Measurements from ENCODE around the gene DIP2C.
"Not testable (repeated sequence)": the region's sequence is repeated elsewhere in the genome, so short reads cannot be mapped to it uniquely, and the experiment has no call there.

Gene DIP2C

DNA sequence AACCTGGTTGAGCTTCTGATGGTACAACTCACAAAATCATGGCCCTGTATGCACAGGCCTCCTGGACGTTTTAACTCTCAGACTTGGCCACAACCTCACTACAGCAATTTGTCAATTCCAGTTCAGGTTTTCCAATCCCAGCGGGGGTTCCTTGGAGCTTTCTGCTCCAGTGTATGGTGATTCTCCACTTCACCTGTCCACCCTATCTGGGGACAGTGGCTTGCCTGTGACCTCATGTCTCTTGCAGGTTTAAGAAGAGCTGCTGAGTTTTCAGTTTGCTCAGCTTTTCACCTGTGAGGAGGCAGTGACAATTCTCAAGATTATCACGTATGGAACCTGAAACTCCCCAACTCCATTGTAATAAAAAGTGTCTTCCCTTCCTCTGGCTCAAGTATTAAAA lies 254.1 kb downstream of the DIP2C start:
- DNase-seq: no peak

DNA sequence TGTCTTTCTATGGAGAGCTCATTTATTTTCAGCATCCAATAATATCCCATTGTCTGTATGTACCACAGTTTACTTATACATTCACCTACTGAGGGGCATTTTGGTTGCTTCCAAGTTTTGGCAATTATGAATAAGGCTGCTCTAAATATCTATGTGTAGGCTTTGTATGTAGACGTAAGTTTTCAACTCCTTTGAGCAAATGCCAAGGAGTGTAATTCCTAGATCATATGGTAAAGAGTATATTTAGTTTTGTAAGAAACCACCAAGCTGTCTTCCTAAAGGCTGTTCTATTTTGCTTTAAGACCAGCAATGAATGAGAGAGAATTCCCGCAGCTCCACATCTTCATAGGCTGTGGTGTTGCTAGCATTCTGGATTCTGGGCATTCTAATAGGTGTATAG lies 259.8 kb downstream of the DIP2C start:
- DNase-seq: no peak

DNA sequence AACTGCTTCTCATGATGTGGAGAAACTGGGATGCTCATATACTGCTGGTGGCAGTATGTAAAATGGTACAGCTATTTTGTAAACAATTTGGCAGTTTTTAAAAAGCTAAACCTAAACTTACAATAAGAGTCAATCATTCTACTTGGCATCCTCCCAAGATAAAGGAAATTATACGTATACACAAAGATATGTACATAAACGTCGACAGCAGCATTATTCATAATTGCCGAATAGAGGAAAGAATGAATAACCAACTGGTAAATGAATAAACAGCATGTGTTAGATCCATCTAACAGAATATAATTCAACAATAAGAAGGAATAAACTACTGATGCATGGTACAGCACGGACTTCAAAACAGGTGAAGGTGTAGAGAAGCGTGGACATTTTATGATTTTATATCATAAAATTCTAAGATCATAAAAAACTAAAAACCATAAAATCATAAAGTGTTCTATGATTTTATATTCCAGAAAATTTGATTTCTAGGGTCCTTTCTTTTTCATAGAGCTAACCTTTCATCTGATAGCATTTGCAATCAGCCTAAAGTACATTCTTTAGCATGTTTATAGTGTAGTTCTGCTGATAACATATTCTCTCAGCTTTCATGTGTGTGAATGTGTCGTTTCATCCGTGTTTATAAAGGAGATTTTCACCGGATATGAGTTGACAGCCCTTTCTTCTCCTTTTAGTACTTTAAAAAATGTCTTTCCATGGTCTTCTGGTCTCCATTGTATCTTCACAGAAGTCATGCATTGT lies 261.5 kb downstream of the DIP2C start:
- DNase-seq: no peak

DNA sequence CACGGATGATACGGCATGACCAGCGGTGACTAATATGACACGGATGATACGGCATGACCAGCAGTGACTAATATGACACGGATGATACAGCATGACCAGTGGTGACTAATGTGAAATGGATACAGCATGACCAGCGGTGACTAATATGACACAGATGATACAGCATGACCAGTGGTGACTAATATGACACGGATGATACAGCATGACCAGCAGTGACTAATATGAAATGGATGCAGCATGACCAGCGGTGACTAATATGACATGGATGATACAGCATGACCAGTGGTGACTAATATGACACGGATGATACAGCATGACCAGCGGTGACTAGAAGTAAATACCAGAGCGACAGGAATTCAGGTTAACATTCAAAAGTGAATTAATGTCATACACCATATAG lies 264.1 kb downstream of the DIP2C start:
- peak; percentile 5 for DNase-seq

DNA sequence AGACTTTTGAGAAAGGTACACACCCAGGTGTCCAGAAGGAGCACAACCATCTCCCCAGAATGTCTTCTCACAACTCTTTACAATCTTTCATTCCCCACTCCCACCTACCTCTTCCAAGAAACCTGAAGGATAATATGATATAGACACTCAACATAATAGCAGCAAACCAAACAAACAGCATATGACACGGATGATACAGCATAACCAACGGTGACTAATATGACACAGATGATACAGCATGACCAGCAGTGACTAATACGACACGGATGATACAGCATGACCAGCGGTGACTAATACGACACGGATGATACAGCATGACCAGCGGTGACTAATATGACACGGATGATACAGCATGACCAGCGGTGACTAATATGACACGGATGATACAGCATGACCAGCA lies 264.7 kb downstream of the DIP2C start:
- DNase-seq: not testable (repeated sequence)

DNA sequence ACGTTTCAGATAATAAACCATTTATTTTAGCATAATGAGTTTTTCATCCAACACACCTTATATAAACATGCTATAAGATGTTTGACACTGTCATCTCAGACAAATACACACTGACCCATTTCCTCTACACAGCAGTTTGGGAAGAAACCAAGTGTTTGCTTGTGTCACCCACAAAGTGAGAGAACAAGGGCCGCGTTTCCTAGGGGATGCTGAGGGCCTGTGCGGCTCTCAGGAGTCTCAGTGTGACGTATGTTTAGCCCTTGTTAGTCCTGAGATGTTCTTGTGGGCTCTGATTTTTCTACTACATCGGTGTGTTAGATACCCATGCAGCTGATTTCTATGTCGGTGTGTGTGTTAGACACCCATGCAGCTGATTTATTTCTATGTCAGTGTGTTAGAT lies 266.3 kb downstream of the DIP2C start:
- no peak for DNase-seq

DNA sequence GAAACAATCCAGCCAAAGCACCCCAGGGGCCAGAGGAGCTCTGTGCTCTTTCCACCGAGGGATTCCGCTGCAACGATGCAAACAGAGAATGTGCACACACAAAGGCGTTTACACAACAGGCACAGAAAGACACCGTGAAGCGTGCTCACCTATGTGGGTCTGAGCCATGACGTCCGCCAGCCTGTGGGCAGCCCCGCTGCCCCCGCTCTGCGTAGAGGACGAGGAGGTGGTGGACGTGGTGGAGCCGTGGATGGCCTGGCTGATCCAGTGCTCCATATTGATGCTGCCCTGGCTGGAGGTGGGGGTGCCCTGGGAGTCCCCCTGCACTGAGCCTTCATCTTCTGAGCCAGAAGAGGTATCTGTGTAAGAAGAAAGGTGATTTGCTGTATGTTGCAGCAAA lies 266.8 kb downstream of the DIP2C start:
- no peak for DNase-seq

DNA sequence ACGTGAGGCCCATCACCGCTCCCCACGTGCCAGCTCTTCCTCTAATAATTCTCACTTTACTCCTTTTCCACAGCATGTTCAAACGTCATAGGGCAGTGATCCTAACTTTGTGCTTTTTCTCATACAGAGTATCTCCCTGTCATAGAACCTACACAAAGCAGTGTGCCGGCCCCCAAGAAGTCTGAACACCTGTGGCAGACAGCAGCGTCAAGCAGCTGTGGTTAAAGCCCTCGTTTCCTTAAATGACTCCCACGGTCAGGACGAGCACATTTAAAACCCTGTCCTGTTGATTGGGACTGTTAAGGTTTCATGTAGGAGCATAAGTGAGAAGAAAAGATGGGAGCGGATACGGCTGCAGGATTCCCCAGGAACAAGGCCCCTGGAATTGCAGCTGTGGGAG lies 267.2 kb downstream of the DIP2C start:
- DNase-seq: no peak

DNA sequence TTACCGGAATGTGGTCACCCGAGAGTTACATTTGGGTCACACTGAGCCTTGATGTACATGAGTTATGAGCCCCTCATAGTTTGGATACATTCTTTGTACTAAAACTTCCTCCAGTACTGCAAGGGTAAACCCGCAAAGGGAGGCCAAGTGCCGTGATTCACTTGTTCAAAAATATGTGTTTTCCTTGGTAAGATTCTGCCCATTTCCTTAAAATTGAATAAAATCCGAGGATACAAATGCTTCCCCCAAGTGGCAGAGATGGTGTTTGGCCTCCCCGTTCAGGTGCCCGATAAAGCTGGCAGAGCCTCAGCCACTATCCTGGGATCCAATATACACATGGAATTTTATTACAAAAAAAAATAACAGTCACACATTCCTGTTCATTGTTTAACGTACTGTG lies 268.3 kb downstream of the DIP2C start:
- no peak for DNase-seq

DNA sequence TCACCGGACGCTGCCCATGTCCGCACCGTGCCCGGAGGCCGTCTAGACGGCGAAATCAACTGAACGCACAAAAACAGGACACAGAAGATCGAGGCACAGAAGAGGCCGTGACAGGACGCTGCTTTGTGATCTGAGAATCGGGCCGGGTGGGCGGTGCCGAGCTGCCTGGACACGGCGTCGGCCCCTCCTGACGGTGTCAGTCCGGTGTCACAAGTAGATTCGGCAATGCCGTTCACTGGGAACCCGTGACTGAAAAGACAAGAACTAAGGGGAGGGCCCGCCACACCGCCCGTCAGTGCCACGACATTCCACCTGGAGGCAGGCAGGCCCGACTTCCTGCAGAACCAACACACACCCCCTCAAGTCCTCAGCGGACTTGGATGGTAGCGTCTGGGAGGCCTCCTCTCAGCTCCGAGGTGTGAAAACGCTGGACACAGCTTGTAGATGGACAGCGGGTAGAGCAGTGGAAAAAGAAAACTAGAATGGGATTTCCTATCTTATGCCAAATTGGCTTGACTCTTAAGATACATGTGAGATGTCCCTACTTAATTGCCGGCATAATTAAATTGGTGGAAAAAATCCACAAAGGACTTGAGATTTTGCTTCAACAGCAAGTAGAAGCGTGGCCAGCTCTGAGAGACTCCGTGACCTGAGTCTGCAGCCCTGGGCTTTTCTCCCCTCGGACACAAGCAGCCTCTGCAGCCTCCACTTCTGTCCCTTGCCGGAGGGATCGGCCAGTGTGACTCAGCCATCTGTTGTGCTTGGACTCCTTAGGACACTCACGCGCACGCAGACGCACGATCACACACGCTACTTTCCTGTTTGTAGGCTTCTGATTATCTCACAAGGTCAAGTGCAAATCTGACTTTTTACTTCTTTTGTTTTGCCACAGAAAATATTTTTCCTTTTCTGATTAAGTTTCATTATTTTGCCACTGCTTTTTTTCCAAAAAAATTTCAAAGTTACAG lies 269.0 kb downstream of the DIP2C start:
- DNase-seq: no peak

DNA sequence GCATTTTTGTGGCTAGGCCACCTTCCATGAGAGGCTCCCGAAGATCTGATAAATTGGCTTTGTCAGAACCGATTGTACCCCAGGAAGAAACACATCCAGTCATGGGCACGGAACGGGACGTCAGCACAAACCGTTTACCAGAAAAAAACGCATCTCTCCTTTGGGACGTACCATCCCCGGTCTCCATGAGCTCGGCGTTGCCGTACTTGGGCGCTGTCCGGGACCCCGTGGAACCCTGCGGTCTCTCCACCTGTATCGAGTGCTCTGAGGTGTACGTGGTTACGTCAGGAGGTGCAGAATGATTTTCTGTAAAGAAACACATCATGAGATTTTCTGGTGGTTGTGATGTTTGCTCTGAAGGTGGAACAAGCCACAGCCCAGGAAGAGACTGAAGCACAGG lies 270.6 kb downstream of the DIP2C start:
- DNase-seq: no peak

DNA sequence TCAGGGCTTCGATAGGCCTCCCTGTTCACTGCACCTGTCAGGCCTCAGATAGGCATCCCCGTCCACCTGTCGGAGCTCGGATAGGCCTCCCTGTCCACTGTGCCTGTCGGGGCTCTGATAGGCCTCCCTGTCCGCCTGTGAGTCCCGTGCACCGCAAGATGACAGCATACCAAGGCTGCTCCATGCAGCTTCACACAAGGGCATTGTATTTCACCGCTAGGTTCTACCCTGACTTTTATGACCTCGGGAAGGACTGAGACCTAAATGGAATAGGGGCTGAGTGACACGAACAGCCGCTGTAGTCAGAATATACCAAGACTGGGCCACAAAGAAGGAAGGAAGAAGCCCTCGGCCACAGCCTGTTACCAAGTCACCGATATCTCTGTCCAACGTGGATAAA lies 271.2 kb downstream of the DIP2C start:
- no peak for DNase-seq

DNA sequence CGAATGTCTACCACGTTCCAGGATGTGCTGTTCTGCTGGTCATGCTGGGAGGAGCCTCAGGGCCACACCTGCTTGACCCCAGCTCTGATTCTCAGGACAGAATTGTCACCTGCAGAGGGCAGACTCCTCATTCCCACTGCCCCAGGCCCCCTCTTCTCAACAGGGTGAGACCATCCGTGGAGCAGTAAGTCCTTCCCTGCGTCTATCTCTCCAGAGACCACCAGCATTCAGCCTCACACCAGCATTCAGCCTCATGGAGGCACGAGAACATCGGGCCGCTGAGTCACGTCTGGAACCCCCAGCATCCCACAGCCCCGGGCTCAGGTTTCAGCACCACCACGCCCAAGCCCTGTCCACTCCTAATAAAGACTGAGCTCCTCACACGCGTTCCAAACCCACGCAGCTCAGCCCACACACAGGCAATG lies 273.4 kb downstream of the DIP2C start:
- no peak for DNase-seq

DNA sequence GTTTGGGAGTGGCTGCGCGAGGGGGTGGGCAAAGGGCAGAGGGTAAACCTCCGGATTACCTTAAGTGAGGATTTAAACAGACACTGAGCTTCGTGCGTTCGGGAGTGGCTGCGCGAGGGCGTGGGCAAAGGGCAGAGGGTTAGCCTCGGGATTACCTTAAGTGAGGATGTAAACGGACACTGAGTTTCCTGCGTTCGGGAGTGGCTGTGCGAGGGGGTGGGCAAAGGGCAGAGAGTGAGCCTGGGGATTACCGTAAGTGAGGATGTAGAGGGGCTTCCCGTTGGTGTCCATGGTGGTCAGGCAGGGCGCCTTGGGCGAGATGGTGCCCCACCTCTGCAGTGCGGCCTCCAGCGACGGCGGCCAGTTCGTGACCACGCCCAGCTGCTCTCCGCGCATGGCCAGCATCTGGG lies 275.8 kb downstream of the DIP2C start:
- DNase-seq: no peak

DNA sequence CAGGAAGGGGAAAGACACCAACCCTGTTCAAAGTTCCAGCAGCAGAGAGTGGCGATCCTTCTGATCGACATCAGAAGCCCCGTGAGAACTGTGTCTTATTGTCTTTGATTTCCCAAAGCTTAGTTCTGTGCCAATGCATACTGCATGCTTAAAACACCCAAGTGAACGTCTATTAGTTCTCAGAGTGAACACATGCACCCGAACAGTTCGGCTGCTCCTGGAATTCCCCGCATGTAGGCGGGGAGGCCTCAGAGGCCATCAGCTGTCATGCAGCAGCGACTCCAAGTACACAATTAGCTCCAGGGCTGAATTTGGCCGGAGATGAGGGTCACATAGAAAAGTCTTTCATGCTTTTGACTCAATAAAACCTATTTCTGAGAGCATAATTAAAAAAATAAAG lies 277.4 kb downstream of the DIP2C start:
- no peak for DNase-seq

DNA sequence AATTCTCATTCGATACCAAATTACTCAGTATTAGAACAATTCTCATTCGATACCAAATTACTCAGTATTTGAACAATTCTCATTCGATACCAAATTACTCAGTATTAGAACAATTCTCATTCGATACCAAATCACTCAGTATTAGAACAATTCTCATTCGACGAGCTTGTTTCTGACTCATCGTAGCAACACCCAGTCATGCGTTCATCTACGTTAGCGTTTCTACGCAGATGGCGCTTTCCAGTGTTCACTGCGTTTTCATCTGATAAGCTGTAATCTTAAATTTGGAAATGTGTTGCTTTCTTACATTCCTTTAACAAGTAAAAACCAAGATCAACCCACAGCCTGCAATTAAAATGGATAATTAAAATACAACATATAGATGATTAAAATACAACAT lies 277.9 kb downstream of the DIP2C start:
- no peak for DNase-seq

DNA sequence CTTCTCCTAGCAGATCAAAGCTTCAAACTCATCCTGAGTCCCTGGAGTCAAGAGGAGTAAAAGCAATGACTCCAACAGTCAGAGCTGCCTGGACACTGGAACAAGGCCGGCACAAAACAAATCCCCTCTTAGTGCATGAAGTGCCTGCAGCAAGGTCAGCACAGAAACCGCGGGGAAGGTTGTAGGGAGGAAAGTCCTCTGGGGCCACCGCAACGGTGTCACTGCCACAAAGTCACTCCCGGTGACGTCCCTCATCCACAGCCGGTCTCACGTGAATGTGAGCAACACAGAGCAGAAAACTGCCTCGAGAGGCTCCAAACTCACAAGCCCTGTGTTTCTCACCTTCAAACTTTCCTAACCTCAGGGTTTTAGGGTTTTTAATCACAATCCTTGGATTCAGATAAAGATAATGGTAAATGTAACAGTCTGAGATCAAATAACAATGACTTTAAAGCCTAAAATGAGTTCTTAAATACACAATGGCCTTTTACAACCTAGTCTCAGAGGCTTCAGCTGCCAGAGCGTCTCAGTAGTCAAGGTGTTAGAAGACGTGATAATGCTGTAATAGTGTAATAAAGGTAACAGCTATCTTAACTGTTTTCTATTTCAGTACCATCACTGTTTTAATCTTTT lies 279.9 kb downstream of the DIP2C start:
- no peak for DNase-seq

DNA sequence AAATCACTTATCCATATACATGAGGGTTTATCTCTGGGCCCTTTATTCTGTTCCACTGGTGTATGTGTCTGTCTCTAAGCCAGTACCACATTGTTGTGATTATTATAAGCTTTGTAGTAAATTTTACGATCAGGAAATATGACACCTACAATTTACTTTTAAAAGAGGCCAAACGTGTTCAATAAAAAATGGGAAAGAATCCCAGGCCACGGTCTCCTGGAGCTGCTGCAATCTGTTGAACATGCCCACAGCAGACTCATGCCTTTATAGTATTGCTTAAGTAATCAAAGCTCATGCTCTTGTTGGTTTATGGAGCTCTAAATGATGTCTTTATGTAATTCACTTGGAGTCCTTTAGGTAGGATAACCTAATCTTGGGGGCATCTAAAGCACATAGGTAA lies 281.2 kb downstream of the DIP2C start:
- no peak for DNase-seq

DNA sequence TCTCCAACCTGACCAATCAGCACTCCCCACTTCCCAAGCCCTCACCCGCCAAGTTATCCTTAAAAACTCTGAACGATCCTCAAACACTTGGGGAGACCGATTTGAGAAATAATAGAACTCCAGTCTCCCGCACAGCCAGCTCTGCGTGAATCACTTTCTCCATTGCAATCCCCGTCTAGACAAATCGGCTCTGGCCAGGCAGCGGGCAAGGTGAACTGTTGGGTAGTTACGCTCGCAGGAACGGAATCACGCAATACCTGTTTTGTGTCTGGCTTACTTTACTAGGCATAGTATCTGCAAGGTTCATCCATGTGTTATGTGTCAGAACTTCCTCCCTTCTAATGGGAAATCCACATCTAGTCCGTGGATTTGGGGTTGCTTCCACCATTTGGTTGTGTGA lies 282.5 kb downstream of the DIP2C start:
- DNase-seq: no peak

DNA sequence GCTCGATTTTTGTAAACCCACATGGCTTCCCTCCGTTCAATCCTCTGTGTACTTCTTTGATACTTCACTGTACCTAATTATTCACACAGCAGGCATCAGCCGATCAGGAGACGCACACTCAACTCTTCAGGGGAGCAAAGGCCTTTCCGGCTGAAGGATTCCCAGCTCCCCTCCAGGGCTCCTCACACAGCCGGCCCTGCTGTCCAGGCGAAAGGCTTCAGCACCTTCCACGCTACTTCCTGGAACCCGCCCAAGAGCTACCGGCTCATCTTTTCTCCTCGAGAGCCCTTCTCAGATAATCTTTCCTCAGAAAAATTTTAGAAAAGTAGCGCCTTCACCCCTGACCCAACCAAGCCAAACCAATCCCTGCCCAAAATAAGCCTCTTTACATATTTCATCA lies 283.8 kb downstream of the DIP2C start:
- DNase-seq: no peak

DNA sequence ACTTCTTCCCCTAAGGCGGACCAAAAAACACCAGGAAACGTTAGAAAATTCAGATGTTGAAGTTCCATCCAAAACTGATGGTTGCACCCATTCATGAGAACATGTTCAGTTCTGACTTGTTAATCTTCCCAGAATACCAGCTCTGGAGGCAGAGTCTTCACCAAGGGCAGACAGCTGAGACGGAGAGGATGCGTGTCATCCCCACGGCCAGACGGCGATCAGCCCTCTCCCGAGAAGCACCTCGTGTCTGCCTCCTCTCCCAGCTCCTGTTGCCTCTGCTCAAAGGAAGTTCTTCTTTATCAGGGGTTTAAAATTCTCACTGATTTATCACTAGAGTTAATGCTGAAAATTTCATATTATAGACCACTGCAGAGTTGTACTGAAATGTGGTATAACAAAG lies 284.5 kb downstream of the DIP2C start:
- no peak for DNase-seq

DNA sequence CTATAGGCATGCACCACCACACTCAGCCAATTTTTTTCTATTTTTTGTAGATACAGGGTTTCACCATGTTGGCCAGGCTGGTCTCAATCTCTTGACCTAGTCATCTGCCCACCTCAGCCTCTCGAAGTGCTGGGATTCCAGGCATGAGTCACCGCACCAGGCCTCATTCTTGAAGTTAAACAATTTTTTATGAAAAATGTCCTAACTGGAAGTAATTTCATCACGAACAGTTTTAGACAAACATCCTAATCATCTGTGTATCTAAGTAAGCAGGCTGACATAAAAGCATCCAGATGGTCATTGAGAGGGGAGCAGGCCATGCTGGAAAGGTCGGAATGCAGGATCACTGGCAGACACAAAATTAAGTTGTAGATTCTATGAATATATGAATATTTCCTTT lies 285.1 kb downstream of the DIP2C start:
- peak; percentile 86 for DNase-seq

DNA sequence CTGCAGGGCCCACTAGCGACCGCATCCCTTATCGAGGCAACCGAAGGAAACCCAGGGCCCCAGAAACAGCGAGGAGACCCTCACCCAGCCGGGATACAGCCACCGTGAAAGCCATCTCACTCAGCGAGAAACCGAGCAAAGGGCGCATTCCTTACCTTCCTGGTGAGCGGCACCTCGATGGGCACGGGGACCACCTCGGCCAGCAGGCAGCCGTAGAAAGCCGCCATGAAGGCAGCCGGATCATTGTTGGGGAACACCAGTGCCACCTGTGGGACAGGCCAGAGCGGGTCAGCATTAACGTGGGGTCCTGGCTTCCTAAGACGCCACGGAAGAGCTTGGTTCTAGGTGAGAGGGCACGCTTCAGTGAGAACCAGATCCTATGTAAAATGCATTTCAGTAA lies 290.5 kb downstream of the DIP2C start:
- no peak for DNase-seq

All from HCEC 1CT (cell line).